HCT116 (cell line): ENCODE measurements around the gene SLC34A3. TPM values are rescaled to one million over a fixed set of nuclear protein-coding genes. Genes with fewer than 3 reads are reported as not detected.
A peak's percentile ranks its signal among the peaks of the same experiment; 100 is the strongest.

Source experiments
- ATAC-seq: fragments of 200-7000 bp; cut with Tn5 transposase; 2 replicates; pipeline ENCODE4 v1.9.1; 2020; ENCODE audit warnings: mild to moderate bottlenecking, moderate library complexity
- BruUV-seq: library from RNA; stranded (reverse); fragments of 400-500 nt; replicated peaks from 2 replicates; lab custom pipeline; 2021; lab: Mats Ljungman, UMichigan
- CTCF ChIA-PET: fragments of 300-600 bp; sonication (Branson Sonifier 250); formaldehyde crosslinking; loops from one replicate; lab custom pipeline; 2021; ENCODE audit warnings: antibody characterized with exemption; lab: Charles Lee
- POLR2A ChIA-PET: fragments of 300-600, 350-600 bp; sonication (Branson Sonifier 250); formaldehyde crosslinking; loops from one replicate; lab custom pipeline; 2021; ENCODE audit warnings: antibody characterized with exemption; lab: Charles Lee
- RAD21 ChIA-PET, 2 experiments: fragments of 300-600 bp; sonication (Branson Sonifier 250); formaldehyde crosslinking; loops; one replicate each; lab custom pipeline; 2023; ENCODE audit warnings: low total read pairs in 2 of 2; ENCODE audit not compliant: uncharacterized antibody in 2 of 2, unreplicated experiment in 2 of 2, low non-redundant PET in 1 of 2; lab: Charles Lee
- DNase-seq: peaks from one replicate; pipeline ENCODE4 v3.0.0-alpha.2; 2010; ENCODE audit warnings: low read depth, low spot score
- H2AFZ ChIP-seq: fragments of 200-600 bp; shearing (Covaris generic), sonication (generic); 2 replicates; pipeline ENCODE4 v1.6.1; 2017; ENCODE audit warnings: low read depth, mixed run types, mixed read lengths, antibody characterized with exemption, low read length; ENCODE audit not compliant: poor library complexity, severe bottlenecking
- H3K27ac ChIP-seq: 2 replicates; pipeline ENCODE4 v1.5.1; 2012; ENCODE audit warnings: low read depth, low read length
- H3K27me3 ChIP-seq: fragments of 200-600 bp; sonication (generic); 2 replicates; pipeline ENCODE4 v1.6.1; 2016; ENCODE audit warnings: mixed run types, low read length, mixed read lengths; ENCODE audit not compliant: insufficient read depth
- H3K36me3 ChIP-seq, 2 experiments: fragments of 200-500 bp in 1 of 2; fragments of 200-600 bp in 1 of 2; sonication (Bioruptor generic) in 1 of 2; sonication (generic) in 1 of 2; 2 replicates each; pipeline versions ENCODE4 v1.5.1 to v1.6.1; 2014 to 2016; ENCODE audit warnings: low read length in 2 of 2, inconsistent platforms in 1 of 2, mixed read lengths in 1 of 2, mixed run types in 1 of 2; ENCODE audit not compliant: insufficient read depth in 2 of 2, control insufficient read depth in 1 of 2
- H3K4me1 ChIP-seq, 2 experiments: fragments of 200-600 bp in 1 of 2; sonication (generic) in 1 of 2; 2 replicates each; pipeline versions ENCODE4 v1.5.1 to v1.6.1; 2012 to 2017; ENCODE audit warnings: low read length in 2 of 2, inconsistent platforms in 1 of 2, mild to moderate bottlenecking in 1 of 2, mixed read lengths in 1 of 2, mixed run types in 1 of 2, moderate library complexity in 1 of 2; ENCODE audit not compliant: insufficient read depth in 2 of 2, control insufficient read depth in 1 of 2
- H3K4me2 ChIP-seq: fragments of 200-600 bp; sonication (generic); 2 replicates; pipeline ENCODE4 v1.6.1; 2017; ENCODE audit warnings: mixed run types, low read length, mixed read lengths
- H3K4me3 ChIP-seq, 2 experiments: fragments of 200-600 bp in 1 of 2; sonication (generic) in 1 of 2; replicated peaks in 1 of 2; 2 replicates each; pipeline ENCODE4 v1.5.1; 2011 to 2016; ENCODE audit warnings: low read length in 2 of 2, control low read depth in 1 of 2, low read depth in 1 of 2, mild to moderate bottlenecking in 1 of 2, mixed read lengths in 1 of 2, mixed run types in 1 of 2
- H3K79me2 ChIP-seq: fragments of 200-600 bp; sonication (generic); 2 replicates; pipeline ENCODE4 v1.6.1; 2017; ENCODE audit warnings: mild to moderate bottlenecking, mixed run types, low read length, moderate library complexity, mixed read lengths; ENCODE audit not compliant: insufficient read depth
- H3K9ac ChIP-seq: fragments of 200-600 bp; sonication (generic); 2 replicates; pipeline ENCODE4 v1.6.1; 2016; ENCODE audit warnings: low read length, mixed read lengths
- H3K9me2 ChIP-seq: fragments of 200-600 bp; sonication (generic), shearing (Covaris generic); 2 replicates; pipeline ENCODE4 v1.6.1; 2017; ENCODE audit warnings: mixed run types, mild to moderate bottlenecking, moderate library complexity; ENCODE audit not compliant: insufficient read depth
- H3K9me3 ChIP-seq, 2 experiments: fragments of 200-500 bp in 1 of 2; fragments of 200-600 bp in 1 of 2; sonication (Bioruptor generic) in 1 of 2; sonication (generic) in 1 of 2; 2 replicates each; pipeline ENCODE4 v1.6.1; 2014 to 2017; ENCODE audit warnings: low read length in 2 of 2, mixed read lengths in 2 of 2, inconsistent platforms in 1 of 2, low read depth in 1 of 2, mild to moderate bottlenecking in 1 of 2, mixed run types in 1 of 2, moderate library complexity in 1 of 2; ENCODE audit not compliant: control insufficient read depth in 1 of 2, insufficient read depth in 1 of 2
- H4K20me1 ChIP-seq: fragments of 200-600 bp; sonication (generic), shearing (Covaris generic); 2 replicates; pipeline ENCODE4 v1.6.1; 2017; ENCODE audit warnings: mixed run types, mild to moderate bottlenecking, moderate library complexity; ENCODE audit not compliant: insufficient read depth
- CEBPB ChIP-seq: IDR thresholded peaks from 2 replicates; pipeline ENCODE4 v1.6.1; 2012; ENCODE audit warnings: low read depth
- EZH2phosphoT487 ChIP-seq: fragments of 200-600 bp; IDR thresholded peaks from 2 replicates; pipeline ENCODE4 v1.6.1; 2018; ENCODE audit warnings: antibody characterized with exemption, borderline replicate concordance
- FOSL1 ChIP-seq: IDR thresholded peaks from 2 replicates; pipeline ENCODE4 v1.6.1; 2012; ENCODE audit warnings: low read depth
- SRF ChIP-seq: IDR thresholded peaks from 2 replicates; pipeline ENCODE4 v1.6.1; 2012; ENCODE audit warnings: low read depth
- TCF7L2 ChIP-seq: IDR thresholded peaks from 2 replicates; pipeline ENCODE4 v1.7.0; 2011; ENCODE audit warnings: borderline replicate concordance, inconsistent platforms; ENCODE audit not compliant: insufficient read depth, insufficient read length; ENCODE audit errors: extremely low read depth
- ZFX ChIP-seq: fragments of 450-650 bp; IDR thresholded peaks from 2 replicates; pipeline ENCODE4 v1.6.1; 2017
- intact Hi-C: fragments of 100-400 bp; cut with micrococcal nuclease; formaldehyde crosslinking; loops from 2 replicates; pipeline ENCODE4 v1.10.0; 2022
- total RNA-seq: library from RNA; stranded (reverse); gene quantifications from one replicate; pipeline ENCODE4 v1.2.1, GENCODE V29; 2021; ENCODE audit not compliant: unreplicated experiment
- TF ChIP-seq, protein P1 (sequence below): IDR thresholded peaks from 2 replicates; pipeline ENCODE4 v1.6.1; 2012; ENCODE audit warnings: low read depth
- TF ChIP-seq, protein P2 (sequence below): IDR thresholded peaks from 2 replicates; pipeline ENCODE4 v1.6.1; 2012
- TF ChIP-seq, protein P3 (sequence below), 3 experiments: fragments of 200-600 bp in 1 of 3; sonication (generic) in 1 of 3; IDR thresholded peaks in 2 of 3; conservative IDR thresholded peaks in 1 of 3; 2 replicates each; pipeline ENCODE4 v1.5.1; 2012 to 2017; ENCODE audit warnings: low read depth in 2 of 3, low read length in 2 of 3, antibody characterized with exemption in 1 of 3, borderline replicate concordance in 1 of 3, control low read depth in 1 of 3, mild to moderate bottlenecking in 1 of 3, mixed read lengths in 1 of 3, mixed run types in 1 of 3, moderate library complexity in 1 of 3; ENCODE audit not compliant: insufficient read depth in 1 of 3
- TF ChIP-seq, protein P4 (sequence below): IDR thresholded peaks from 2 replicates; pipeline ENCODE4 v1.6.1; 2011; ENCODE audit warnings: mild to moderate bottlenecking, low read length, moderate library complexity; ENCODE audit not compliant: insufficient replicate concordance; ENCODE audit errors: extremely low read depth

The SLC34A3 gene
- total RNA-seq, 1 experiment from 2014 or later, result 0.15 TPM

DNA sequence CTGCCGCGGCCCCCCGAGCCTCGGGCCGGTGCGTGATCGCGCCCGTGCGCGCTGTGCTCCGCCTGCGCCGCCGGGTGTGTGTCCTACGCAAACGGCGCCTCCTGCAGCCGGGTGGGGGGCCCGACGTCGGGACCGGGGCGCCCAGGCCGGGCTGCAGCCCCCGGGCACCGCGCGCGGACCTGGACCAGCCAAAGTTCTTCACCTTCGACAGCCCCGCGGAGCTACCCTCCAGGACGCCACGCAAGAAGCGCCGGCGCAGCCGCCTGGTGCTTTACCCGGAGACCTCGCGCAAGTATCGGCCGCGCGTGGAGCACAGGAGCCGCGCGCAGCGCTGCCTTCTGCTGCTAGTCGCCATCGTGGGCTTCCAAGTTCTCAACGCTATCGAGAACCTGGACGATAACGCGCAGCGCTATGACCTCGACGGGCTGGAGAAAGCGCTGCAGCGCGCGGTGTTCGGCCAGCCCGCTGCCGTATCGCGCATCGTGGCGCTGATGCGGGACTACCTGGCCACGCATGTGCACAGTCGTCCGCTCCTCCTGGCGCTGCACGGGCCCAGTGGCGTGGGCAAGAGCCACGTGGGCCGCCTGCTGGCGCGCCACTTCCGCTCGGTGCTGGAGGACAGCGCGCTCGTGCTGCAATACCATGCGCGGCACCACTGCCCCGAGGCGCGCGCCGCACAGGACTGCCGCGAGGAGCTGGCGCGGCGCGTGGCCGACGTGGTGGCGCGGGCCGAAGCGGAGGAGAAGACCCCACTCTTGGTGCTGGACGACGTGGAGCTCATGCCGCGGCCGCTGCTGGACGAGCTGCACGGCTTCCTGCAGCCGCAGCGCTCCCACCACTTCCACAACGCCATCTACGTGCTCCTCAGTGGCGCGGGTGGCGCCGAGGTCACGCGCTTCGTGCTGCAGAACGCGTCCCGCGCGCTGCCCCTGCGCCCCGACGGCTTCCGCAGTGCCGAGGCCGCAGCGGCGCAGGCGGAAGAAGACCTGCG is 48.3 kb downstream of the SLC34A3 start:
- ChIA-PET CTCF (no interaction called here), POLR2A (no interaction called here)

More for the DNA sequence above, 48.3 kb downstream of the SLC34A3 start:
- DNase-seq (no peak), ATAC-seq (no peak)
- H3K9ac ChIP-seq, result no peak overlapping the region
- H3K4me3 ChIP-seq, result peak overlapping the region; percentile 80 to 90
- H3K36me3 ChIP-seq, result peaks cover 0 to 13% of the 10 kb centered on the region in 2 experiments; a peak in 3 of 4 replicates
- RAD21 ChIA-PET, result no interaction called here
- no peak overlapping the region for H2AFZ ChIP-seq
- H3K4me2 ChIP-seq, result peak overlapping the region; percentile 85
- H3K4me1 ChIP-seq, result peaks cover 27 to 42% of the 10 kb centered on the region in 2 experiments
- no peak for TF ChIP-seq FOSL1
- TF ChIP-seq, protein P1, sequence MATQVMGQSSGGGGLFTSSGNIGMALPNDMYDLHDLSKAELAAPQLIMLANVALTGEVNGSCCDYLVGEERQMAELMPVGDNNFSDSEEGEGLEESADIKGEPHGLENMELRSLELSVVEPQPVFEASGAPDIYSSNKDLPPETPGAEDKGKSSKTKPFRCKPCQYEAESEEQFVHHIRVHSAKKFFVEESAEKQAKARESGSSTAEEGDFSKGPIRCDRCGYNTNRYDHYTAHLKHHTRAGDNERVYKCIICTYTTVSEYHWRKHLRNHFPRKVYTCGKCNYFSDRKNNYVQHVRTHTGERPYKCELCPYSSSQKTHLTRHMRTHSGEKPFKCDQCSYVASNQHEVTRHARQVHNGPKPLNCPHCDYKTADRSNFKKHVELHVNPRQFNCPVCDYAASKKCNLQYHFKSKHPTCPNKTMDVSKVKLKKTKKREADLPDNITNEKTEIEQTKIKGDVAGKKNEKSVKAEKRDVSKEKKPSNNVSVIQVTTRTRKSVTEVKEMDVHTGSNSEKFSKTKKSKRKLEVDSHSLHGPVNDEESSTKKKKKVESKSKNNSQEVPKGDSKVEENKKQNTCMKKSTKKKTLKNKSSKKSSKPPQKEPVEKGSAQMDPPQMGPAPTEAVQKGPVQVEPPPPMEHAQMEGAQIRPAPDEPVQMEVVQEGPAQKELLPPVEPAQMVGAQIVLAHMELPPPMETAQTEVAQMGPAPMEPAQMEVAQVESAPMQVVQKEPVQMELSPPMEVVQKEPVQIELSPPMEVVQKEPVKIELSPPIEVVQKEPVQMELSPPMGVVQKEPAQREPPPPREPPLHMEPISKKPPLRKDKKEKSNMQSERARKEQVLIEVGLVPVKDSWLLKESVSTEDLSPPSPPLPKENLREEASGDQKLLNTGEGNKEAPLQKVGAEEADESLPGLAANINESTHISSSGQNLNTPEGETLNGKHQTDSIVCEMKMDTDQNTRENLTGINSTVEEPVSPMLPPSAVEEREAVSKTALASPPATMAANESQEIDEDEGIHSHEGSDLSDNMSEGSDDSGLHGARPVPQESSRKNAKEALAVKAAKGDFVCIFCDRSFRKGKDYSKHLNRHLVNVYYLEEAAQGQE, result no peak
- no peak for TF ChIP-seq CEBPB
- TF ChIP-seq SRF, result no peak
- TF ChIP-seq, protein P2, sequence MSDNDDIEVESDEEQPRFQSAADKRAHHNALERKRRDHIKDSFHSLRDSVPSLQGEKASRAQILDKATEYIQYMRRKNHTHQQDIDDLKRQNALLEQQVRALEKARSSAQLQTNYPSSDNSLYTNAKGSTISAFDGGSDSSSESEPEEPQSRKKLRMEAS, result no peak
- TF ChIP-seq ZFX, result no peak
- no peak for TF ChIP-seq EZH2phosphoT487
- TF ChIP-seq, protein P3, sequence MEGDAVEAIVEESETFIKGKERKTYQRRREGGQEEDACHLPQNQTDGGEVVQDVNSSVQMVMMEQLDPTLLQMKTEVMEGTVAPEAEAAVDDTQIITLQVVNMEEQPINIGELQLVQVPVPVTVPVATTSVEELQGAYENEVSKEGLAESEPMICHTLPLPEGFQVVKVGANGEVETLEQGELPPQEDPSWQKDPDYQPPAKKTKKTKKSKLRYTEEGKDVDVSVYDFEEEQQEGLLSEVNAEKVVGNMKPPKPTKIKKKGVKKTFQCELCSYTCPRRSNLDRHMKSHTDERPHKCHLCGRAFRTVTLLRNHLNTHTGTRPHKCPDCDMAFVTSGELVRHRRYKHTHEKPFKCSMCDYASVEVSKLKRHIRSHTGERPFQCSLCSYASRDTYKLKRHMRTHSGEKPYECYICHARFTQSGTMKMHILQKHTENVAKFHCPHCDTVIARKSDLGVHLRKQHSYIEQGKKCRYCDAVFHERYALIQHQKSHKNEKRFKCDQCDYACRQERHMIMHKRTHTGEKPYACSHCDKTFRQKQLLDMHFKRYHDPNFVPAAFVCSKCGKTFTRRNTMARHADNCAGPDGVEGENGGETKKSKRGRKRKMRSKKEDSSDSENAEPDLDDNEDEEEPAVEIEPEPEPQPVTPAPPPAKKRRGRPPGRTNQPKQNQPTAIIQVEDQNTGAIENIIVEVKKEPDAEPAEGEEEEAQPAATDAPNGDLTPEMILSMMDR (IDR thresholded peaks at IDR 0.05 in 2 of 3, conservative IDR thresholded peaks at IDR 0.05 in 1 of 3; ENCODE audit: borderline replicate concordance in 1 of 3, insufficient read depth in 1 of 3, low read depth in 2 of 3, low read length in 2 of 3), result no peak
- TF ChIP-seq, protein P4, sequence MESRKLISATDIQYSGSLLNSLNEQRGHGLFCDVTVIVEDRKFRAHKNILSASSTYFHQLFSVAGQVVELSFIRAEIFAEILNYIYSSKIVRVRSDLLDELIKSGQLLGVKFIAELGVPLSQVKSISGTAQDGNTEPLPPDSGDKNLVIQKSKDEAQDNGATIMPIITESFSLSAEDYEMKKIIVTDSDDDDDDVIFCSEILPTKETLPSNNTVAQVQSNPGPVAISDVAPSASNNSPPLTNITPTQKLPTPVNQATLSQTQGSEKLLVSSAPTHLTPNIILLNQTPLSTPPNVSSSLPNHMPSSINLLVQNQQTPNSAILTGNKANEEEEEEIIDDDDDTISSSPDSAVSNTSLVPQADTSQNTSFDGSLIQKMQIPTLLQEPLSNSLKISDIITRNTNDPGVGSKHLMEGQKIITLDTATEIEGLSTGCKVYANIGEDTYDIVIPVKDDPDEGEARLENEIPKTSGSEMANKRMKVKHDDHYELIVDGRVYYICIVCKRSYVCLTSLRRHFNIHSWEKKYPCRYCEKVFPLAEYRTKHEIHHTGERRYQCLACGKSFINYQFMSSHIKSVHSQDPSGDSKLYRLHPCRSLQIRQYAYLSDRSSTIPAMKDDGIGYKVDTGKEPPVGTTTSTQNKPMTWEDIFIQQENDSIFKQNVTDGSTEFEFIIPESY, result no peak
- TF ChIP-seq TCF7L2, result no peak
- intact Hi-C loops, result no loop called here
- peaks cover 34% of the 10 kb centered on the region for H3K79me2 ChIP-seq
- no peaks in the 10 kb centered on the region for H4K20me1 ChIP-seq
- H3K9me2 ChIP-seq, result no peaks in the 10 kb centered on the region
- no peaks in the 10 kb centered on the region for H3K27me3 ChIP-seq
- no TSS peak for BruUV-seq
- peak overlapping the region; percentile 96; the same call in 1 of the 2 replicates for H3K27ac ChIP-seq
- no peaks in the 10 kb centered on the region for H3K9me3 ChIP-seq
